Measurements from ENCODE around the gene SNED1. TPM values are rescaled to one million over a fixed set of nuclear protein-coding genes. Genes with fewer than 3 reads are reported as not detected.

SNED1 gene
- total RNA-seq, 4 donors from 2014 or later = 5.6 to 31.9 (median 13.2) TPM

DNA sequence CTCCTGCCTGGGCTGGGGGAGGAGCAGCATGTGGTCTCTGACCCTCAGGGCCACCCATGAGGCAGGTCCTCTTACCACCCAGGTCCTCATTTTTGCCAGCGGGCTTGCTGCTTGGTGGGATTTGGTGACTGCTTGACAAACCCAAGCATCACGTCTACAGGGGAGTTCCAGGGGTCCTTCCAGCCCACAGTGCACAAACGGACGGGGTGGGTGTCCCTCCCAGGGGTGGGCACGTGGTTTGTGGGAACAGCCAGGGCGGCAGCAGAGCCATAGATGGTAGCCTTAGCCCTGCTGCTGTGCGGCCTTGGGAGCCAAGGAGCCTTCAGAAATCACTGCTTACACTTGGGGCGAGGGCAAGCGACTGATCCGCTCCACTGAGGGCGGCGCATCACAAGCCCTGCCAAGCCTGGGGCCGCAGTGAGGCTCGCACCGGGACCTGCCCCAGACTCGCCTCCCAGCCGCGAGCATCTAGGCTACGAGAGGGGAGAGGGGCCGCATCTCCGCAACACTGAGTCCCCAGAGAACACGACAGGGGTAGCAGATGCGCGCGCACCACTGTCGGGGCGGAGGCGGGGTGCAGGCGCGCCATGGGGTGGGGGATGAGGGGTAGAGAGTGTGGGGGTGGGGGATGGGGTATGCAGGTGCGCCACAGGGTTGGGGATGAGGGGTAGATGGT, 36.9 kb downstream of the SNED1 start:
- Histone ChIP-seq H3K4me3 (no peak overlapping the region), H3K27me3 (no peaks in the 10 kb centered on the region), H3K4me1 (peaks cover 18% of the 10 kb centered on the region), H3K36me3 (peaks cover 31% of the 10 kb centered on the region), H3K27ac (no peak overlapping the region), H3K9me3 (no peaks in the 10 kb centered on the region)
- WGBS = no CpG with 5 or more reads among the region's 31 CpGs
- peak; percentile 55 to 76 for DNase-seq (ENCODE audit: low spot score in 2 of 2)
- TF ChIP-seq POLR2A (IDR thresholded peaks at IDR 0.05) = no peak
- TF ChIP-seq EP300 (IDR thresholded peaks at IDR 0.05) = no peak
- TF ChIP-seq, protein P1, sequence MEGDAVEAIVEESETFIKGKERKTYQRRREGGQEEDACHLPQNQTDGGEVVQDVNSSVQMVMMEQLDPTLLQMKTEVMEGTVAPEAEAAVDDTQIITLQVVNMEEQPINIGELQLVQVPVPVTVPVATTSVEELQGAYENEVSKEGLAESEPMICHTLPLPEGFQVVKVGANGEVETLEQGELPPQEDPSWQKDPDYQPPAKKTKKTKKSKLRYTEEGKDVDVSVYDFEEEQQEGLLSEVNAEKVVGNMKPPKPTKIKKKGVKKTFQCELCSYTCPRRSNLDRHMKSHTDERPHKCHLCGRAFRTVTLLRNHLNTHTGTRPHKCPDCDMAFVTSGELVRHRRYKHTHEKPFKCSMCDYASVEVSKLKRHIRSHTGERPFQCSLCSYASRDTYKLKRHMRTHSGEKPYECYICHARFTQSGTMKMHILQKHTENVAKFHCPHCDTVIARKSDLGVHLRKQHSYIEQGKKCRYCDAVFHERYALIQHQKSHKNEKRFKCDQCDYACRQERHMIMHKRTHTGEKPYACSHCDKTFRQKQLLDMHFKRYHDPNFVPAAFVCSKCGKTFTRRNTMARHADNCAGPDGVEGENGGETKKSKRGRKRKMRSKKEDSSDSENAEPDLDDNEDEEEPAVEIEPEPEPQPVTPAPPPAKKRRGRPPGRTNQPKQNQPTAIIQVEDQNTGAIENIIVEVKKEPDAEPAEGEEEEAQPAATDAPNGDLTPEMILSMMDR (IDR thresholded peaks at IDR 0.05) = no peak
- TF ChIP-seq POLR2AphosphoS5 (IDR thresholded peaks at IDR 0.05) = no peak

DNA sequence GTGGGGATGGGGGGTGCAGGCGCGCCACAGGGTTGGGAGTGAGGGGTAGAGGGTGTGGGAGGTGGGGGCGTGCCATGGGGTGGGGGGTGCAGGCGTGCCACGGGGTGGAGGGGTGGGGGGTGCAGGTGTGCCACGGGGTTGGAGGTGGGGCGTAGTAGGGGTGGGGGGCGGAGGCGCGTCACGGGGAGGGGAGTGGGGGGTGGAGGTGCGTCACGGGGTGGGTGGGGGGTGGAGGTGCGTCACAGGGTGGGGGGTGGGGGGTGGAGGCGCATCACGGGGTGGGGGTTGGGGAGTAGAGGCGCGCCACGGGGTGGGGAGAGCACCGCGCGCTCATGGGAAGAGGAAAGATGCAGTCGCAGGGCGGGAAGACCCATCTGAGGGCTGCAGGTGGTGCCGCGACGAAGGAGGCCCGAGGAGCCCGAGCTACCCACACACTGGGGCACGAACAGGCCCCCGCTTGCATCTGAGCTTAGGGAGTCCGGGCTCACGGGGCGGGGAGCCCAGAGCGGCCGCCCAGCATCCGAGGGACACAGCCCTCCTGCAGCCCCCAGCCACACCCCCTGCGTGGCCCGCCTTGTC, 37.5 kb downstream of the SNED1 start:
- 20% methylated on average over 28 of the region's 39 CpGs for WGBS
- H3K36me3 ChIP-seq = peaks cover 31% of the 10 kb centered on the region
- H3K4me3 ChIP-seq = peak overlapping the region; percentile 47
- no peaks in the 10 kb centered on the region for H3K9me3 ChIP-seq
- TF ChIP-seq EP300 (IDR thresholded peaks at IDR 0.05) (no peak), POLR2A (IDR thresholded peaks at IDR 0.05) (no peak), POLR2AphosphoS5 (IDR thresholded peaks at IDR 0.05) (no peak)
- TF ChIP-seq, protein P1 (IDR thresholded peaks at IDR 0.05) = no peak
- no peak overlapping the region for H3K27ac ChIP-seq
- peak in 1 of 2 donors; percentile 58 for DNase-seq (ENCODE audit: low spot score in 2 of 2)
- peaks cover 18% of the 10 kb centered on the region for H3K4me1 ChIP-seq
- H3K27me3 ChIP-seq = no peaks in the 10 kb centered on the region

- DNase-seq (ENCODE audit: low spot score in 2 of 2) = peak in 1 of 2 donors; percentile 60
Observed at GRCh38 chr2:241036397-241036963, 38.1 kb downstream of the SNED1 start.

GRCh38 chr2:241036964-241037421, 38.6 kb downstream of the SNED1 start:
- DNase-seq (ENCODE audit: low spot score in 2 of 2) = no peak
- no peak overlapping the region for H3K27ac ChIP-seq
- no peaks in the 10 kb centered on the region for H3K27me3 ChIP-seq
- peaks cover 18% of the 10 kb centered on the region for H3K4me1 ChIP-seq
- 62% methylated on average over 5 of the region's 18 CpGs for WGBS
- peaks cover 28% of the 10 kb centered on the region for H3K36me3 ChIP-seq
- H3K9me3 ChIP-seq = no peaks in the 10 kb centered on the region
- TF ChIP-seq, protein P1 (IDR thresholded peaks at IDR 0.05) = no peak
- TF ChIP-seq POLR2AphosphoS5 (IDR thresholded peaks at IDR 0.05) (no peak), EP300 (IDR thresholded peaks at IDR 0.05) (no peak), POLR2A (IDR thresholded peaks at IDR 0.05) (no peak)
- peak overlapping the region; percentile 47 for H3K4me3 ChIP-seq

More at GRCh38 chr2:241036397-241036963, 38.1 kb downstream of the SNED1 start:
- H3K4me3 ChIP-seq = peak overlapping the region; percentile 47
- H3K27me3 ChIP-seq = no peaks in the 10 kb centered on the region
- no peak for TF ChIP-seq POLR2A (IDR thresholded peaks at IDR 0.05)
- no peak for TF ChIP-seq POLR2AphosphoS5 (IDR thresholded peaks at IDR 0.05)
- no peak for TF ChIP-seq EP300 (IDR thresholded peaks at IDR 0.05)
- TF ChIP-seq, protein P1 (IDR thresholded peaks at IDR 0.05) = no peak
- H3K9me3 ChIP-seq = no peaks in the 10 kb centered on the region
- H3K27ac ChIP-seq = no peak overlapping the region
- 45% methylated on average over 31 of the region's 36 CpGs for WGBS
- peaks cover 18% of the 10 kb centered on the region for H3K4me1 ChIP-seq
- peaks cover 31% of the 10 kb centered on the region for H3K36me3 ChIP-seq

DNA sequence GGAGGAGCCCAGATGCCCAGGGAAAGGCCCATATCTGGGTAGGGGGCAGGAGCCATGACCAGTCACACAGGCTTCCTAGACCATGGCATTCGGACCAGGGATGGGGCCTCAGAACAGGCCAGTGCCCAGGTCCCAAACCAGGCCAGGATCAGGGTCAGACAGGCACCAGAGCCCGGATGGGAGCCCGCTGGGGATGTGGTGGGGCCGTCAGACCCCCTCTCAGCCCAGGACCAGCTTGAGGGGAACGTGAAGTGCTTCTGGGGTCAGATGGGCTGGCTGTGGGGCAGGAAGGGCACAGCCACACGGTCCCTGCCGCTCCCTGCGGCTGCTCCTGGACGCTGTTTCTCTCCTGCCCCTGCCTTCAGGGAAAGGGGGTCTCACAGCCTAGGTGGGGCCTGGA, 39.1 kb downstream of the SNED1 start:
- no peaks in the 10 kb centered on the region for H3K27me3 ChIP-seq
- H3K27ac ChIP-seq = no peak overlapping the region
- H3K9me3 ChIP-seq = no peaks in the 10 kb centered on the region
- TF ChIP-seq, protein P1 (IDR thresholded peaks at IDR 0.05) = no peak
- TF ChIP-seq EP300 (IDR thresholded peaks at IDR 0.05) (no peak), POLR2AphosphoS5 (IDR thresholded peaks at IDR 0.05) (no peak), POLR2A (IDR thresholded peaks at IDR 0.05) (no peak)
- DNase-seq (ENCODE audit: low spot score in 2 of 2) = no peak
- H3K36me3 ChIP-seq = peaks cover 28% of the 10 kb centered on the region
- H3K4me1 ChIP-seq = peaks cover 18% of the 10 kb centered on the region
- WGBS = no CpG with 5 or more reads among the region's 9 CpGs
- no peak overlapping the region for H3K4me3 ChIP-seq

Data from suprapubic skin (tissue), 4 donors.